ENCODE results near the gene TRIO. TPM values are rescaled to one million over a fixed set of nuclear protein-coding genes. Genes with fewer than 3 reads are reported as not detected.

TRIO gene
- total RNA-seq, 1 donor from 2014 or later: 200 TPM

- Mint-ChIP-seq H3K4me1 (ENCODE audit: low read depth) (peaks cover 60% of the 10 kb centered on the region), H3K36me3 (ENCODE audit: low read depth) (peaks cover 33% of the 10 kb centered on the region), H3K4me3 (ENCODE audit: unreplicated experiment) (no peak overlapping the region)
Measured at GRCh38 chr5:14400085-14400484, 256.9 kb downstream of the TRIO start.

GRCh38 chr5:14400611-14401010 lies 257.5 kb downstream of the TRIO start:
- Mint-ChIP-seq H3K27ac (ENCODE audit: unreplicated experiment) (no peak overlapping the region), H3K36me3 (ENCODE audit: low read depth) (peaks cover 33% of the 10 kb centered on the region), H3K27me3 (ENCODE audit: low read depth) (no peaks in the 10 kb centered on the region), H3K9me3 (ENCODE audit: low read depth) (no peaks in the 10 kb centered on the region), H3K4me1 (ENCODE audit: low read depth) (peaks cover 65% of the 10 kb centered on the region), H3K4me3 (ENCODE audit: unreplicated experiment) (no peak overlapping the region)
- no peak for TF ChIP-seq CTCF (IDR thresholded peaks at IDR 0.05)
- no peak for DNase-seq (ENCODE audit: low spot score)

More at GRCh38 chr5:14400085-14400484, 256.9 kb downstream of the TRIO start:
- DNase-seq (ENCODE audit: low spot score): no peak
- Mint-ChIP-seq H3K27ac (ENCODE audit: unreplicated experiment) (peak overlapping the region; percentile 77), H3K9me3 (ENCODE audit: low read depth) (no peaks in the 10 kb centered on the region), H3K27me3 (ENCODE audit: low read depth) (no peaks in the 10 kb centered on the region)
- no peak for TF ChIP-seq CTCF (IDR thresholded peaks at IDR 0.05)

GRCh38 chr5:14401639-14402038 lies 258.5 kb downstream of the TRIO start:
- Mint-ChIP-seq H3K4me3 (ENCODE audit: unreplicated experiment) (no peak overlapping the region), H3K27ac (ENCODE audit: unreplicated experiment) (no peak overlapping the region), H3K36me3 (ENCODE audit: low read depth) (peaks cover 35% of the 10 kb centered on the region), H3K4me1 (ENCODE audit: low read depth) (peaks cover 75% of the 10 kb centered on the region), H3K27me3 (ENCODE audit: low read depth) (no peaks in the 10 kb centered on the region), H3K9me3 (ENCODE audit: low read depth) (no peaks in the 10 kb centered on the region)
- no peak for TF ChIP-seq CTCF (IDR thresholded peaks at IDR 0.05)
- DNase-seq (ENCODE audit: low spot score): no peak

GRCh38 chr5:14402424-14402823 lies 259.3 kb downstream of the TRIO start:
- Mint-ChIP-seq H3K4me1 (ENCODE audit: low read depth) (peaks cover 73% of the 10 kb centered on the region), H3K4me3 (ENCODE audit: unreplicated experiment) (no peak overlapping the region), H3K27ac (ENCODE audit: unreplicated experiment) (peak overlapping the region; percentile 87), H3K36me3 (ENCODE audit: low read depth) (peaks cover 34% of the 10 kb centered on the region), H3K9me3 (ENCODE audit: low read depth) (no peaks in the 10 kb centered on the region), H3K27me3 (ENCODE audit: low read depth) (no peaks in the 10 kb centered on the region)
- TF ChIP-seq CTCF (IDR thresholded peaks at IDR 0.05): no peak
- no peak for DNase-seq (ENCODE audit: low spot score)

- no peak for DNase-seq (ENCODE audit: low spot score)
- Mint-ChIP-seq H3K4me3 (ENCODE audit: unreplicated experiment) (no peak overlapping the region), H3K27me3 (ENCODE audit: low read depth) (no peaks in the 10 kb centered on the region), H3K9me3 (ENCODE audit: low read depth) (no peaks in the 10 kb centered on the region), H3K27ac (ENCODE audit: unreplicated experiment) (peak overlapping the region; percentile 52), H3K4me1 (ENCODE audit: low read depth) (peaks cover 52% of the 10 kb centered on the region), H3K36me3 (ENCODE audit: low read depth) (peaks cover 36% of the 10 kb centered on the region)
- no peak for TF ChIP-seq CTCF (IDR thresholded peaks at IDR 0.05)
Measured at GRCh38 chr5:14404780-14405179, 261.6 kb downstream of the TRIO start.

All from chondrocyte (in vitro differentiated cells).